Measurements from ENCODE around the gene NKX2-1.

Gene NKX2-1

DNA sequence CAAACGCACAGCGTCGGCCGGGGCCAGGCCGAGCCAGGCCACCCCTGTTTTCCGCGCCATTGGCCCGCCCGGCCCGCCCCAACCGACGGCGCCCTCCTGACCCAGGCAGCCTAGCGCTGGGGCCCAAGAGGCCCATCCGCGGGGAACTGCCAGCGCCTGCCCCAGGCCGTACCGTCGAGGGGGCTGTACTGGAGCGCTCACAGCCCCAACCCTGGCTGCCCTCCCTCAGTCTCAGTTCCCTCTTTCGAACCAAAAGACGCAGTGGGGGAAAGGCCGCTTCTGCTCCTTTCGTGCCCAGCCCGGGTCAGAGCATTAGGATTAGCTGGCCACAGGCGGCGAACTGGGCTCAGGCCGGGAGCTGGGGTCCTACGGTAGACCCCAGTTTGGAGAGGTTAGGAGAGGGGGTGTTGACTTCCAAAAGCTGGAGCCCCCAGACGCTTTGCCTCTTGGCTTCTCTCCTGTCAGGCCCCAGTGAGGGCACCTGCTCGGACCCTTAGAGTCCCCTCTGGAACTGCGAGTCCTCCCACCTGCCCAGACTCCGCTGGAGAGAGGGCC is 1.9 kb downstream of the NKX2-1 start:
- FAIRE-seq (no peak), DNase-seq (ENCODE audit: insufficient read length, low spot score) (no peak)

DNA sequence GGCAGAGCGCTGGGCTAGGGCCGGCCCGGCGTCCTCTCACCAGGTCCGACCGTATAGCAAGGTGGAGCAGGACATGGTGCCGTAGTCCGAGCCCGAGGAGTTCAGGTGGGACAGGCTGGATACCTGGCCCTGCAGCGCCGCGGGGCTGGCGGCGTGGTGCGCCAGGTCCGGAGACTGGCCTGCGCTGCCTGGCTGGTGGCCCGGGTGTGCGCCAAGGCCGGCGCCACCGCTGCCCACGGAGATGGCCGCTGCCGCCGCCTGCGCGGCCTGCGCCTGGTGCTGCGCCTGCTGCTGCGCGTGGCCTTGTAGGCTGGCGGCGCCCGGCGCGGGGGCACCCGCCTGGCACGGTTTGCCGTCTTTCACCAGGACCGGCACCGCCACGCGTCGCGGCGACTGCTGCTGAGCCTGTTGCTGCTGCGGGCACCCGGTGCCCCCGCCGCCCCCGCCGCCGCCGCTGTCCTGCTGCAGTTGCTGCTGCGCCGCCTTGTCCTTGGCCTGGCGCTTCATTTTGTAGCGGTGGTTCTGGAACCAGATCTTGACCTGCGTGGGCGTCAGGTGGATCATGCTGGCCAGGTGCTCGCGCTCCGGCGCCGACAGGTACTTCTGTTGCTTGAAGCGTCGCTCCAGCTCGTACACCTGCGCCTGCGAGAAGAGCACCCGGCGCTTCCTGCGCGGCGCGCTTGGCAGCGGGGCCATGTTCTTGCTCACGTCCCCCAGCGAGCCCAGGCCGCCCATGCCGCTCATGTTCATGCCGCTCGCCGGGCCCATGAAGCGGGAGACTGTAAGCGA is 2.6 kb downstream of the NKX2-1 start:
- FAIRE-seq (no peak), DNase-seq (ENCODE audit: insufficient read length, low spot score) (no peak)

GRCh38 chr14:36516719-36517241 is 3.3 kb downstream of the NKX2-1 start:
- DNase-seq (ENCODE audit: insufficient read length, low spot score) (no peak), FAIRE-seq (no peak)

DNA sequence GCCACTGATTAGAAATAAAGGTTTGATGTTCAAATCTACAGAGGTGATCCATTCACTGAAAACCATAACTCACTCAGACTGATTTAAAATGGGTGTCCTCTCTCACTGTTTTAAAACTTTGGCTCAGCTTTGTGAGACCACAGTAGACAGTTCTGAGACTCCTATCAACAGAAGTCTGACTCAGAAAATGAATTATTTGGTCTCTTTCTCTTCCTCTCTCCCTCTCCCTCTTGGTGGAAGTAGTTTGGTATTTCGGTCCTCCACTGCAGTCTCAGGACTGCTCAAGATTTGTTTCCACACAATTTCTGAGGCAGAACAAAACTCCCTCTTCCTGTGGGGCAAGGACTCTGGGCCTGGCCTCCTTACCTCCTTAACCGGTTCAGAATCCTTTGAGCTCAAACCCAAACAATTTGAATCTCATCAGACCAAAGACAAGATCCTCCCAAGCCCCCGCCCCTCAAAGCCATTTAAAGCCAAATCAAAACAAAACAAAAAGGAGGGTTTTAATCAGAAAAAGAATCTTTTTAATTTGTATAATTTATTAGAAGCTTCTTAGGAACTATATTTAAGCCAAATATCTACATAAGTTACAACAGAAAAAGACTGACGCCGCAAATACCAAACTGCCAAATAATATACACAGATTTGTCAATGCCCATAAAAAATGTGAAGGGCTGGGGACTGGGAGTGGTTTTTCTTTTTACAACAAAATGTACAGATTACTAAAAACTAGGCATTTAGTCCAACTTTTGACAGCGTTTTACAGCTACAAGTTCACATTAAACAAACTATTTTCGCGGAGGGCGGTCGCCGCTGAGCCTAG is 3.9 kb downstream of the NKX2-1 start:
- DNase-seq (ENCODE audit: insufficient read length, low spot score) (no peak), FAIRE-seq (no peak)

DNA sequence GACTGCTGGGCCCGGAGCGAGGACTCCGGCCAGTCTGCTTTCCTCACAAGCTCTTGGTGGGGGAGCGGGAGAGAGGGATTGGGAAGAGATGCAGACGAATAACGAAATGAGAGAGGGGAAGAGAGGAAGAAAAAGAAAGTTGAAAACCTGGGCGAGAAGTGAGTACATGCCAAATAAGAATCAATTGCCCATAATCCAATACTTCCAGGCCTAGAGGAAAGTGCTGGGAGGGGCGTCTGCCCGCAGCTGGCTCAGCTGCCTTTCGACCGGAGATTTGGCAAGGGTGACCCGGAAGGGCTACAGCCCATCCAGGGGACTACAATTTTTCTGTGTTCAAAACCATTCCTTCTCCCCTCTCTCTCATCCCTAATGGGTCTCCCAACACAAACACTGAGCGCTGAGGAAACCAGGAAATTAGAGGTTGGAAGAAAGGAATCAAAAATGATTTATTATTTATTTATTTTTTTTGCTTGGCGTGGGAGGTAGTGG is 4.9 kb downstream of the NKX2-1 start:
- no peak for DNase-seq (ENCODE audit: insufficient read length, low spot score)
- no peak for FAIRE-seq

GRCh38 chr14:36514278-36515104 is 5.5 kb downstream of the NKX2-1 start:
- FAIRE-seq: no peak
- no peak for DNase-seq (ENCODE audit: insufficient read length, low spot score)

- FAIRE-seq (no peak), DNase-seq (ENCODE audit: insufficient read length, low spot score) (no peak)
Measured at GRCh38 chr14:36513451-36514277, 6.4 kb downstream of the NKX2-1 start.

GRCh38 chr14:36513012-36513420 is 7.0 kb downstream of the NKX2-1 start:
- FAIRE-seq (no peak), DNase-seq (ENCODE audit: insufficient read length, low spot score) (no peak)

DNA sequence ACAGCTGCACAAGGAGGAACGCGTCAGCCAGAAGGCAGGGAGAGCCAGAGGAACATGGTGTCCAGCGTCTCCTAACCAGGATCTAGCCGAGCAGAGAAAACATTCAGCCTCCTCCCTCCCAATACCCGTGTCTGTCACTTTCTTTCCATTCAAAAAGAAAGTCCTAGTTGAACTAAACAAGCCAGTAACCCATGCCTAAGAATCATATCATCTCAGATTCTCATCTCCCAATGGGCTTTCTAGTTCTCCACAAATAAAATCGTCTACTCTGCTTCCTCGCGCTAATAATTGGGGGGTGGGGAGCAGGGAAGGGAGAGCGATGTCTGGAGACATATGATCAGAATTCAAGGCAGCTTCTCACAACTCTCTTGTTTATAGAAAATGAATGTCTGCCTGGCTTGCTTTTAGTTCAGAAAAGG is 7.4 kb downstream of the NKX2-1 start:
- DNase-seq (ENCODE audit: insufficient read length, low spot score): no peak
- FAIRE-seq: no peak

DNA sequence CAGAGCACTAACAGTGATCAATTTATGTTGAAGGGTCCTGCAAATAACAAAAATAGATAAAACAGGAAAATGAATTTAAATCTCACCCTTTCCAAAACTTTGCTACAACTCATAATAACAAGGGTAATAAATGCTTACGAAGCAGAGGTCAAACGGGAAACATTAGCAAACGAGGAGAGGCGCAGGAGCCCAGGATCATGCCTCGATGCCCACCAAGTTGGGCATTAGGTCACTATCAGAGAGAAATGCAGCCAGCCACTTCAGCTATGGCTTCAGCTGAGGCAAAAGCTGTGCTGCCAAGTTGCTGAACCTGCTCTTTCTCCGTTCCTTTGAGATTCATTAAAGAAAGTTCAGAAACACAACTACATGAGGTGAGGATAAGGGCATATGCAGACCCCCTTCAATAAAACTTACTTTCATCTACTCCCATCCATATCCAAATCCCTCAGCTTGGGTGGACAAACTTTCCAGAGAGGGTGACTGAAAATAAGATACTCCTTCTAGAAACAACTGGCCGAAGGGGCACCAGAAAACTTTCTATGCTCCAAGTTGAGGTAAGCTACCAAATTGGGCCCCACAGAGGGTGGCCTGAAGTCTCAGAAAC is 7.9 kb downstream of the NKX2-1 start:
- FAIRE-seq (no peak), DNase-seq (ENCODE audit: insufficient read length, low spot score) (no peak)

DNA sequence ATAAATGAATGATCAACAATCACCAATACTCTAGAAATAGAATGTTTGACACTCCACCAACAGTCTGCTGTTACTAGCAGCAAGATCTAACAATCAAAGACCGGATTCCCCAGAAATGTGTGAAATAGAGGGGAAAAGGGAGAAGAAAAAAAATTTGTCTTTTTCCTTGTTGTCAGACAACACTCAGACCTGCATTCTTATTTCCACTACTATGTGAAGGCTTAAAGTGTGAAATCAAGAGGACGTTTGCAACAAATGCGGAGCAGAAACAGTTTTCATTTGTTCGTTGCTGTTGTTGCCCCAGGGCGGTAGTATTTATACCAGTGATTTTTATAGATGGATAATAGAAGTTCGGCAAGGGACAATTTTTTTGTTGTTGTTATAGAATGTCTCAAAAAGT is 9.2 kb downstream of the NKX2-1 start:
- DNase-seq (ENCODE audit: insufficient read length, low spot score) (no peak), FAIRE-seq (no peak)

GRCh38 chr14:36510078-36510799 is 9.8 kb downstream of the NKX2-1 start:
- FAIRE-seq (no peak), DNase-seq (ENCODE audit: insufficient read length, low spot score) (no peak)

- no peak for DNase-seq (ENCODE audit: insufficient read length, low spot score)
- FAIRE-seq: no peak
Measured at GRCh38 chr14:36509069-36509917, 10.7 kb downstream of the NKX2-1 start.

- FAIRE-seq (no peak), DNase-seq (ENCODE audit: insufficient read length, low spot score) (no peak)
Measured at GRCh38 chr14:36508418-36509068, 11.5 kb downstream of the NKX2-1 start.

DNA sequence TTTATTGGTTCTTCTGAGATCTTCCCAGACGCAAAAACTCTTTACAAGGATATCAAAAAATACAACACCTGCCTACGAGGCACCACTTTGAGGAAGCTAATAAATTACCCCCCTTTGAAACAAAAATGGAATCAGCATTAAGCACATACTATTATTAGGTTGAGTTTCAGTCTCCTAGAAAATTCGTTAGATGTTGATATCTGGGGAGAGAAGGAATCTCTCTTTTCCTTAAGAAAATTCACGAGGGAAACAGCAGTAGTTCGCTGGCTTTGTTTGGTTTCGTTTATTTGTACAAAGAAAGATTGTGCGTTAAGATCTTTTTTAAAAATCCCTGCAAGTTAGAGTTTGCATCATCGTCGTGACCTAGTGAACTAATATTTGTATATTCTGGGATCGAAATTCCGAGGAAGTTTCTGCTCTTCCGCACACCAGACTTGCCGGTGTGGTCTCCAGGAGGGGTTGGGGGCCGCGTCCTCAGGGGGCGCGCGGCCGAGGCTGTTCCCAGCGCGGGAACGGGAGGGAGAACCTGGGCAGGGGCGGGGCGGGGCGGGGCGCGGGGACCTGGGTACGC is 12.1 kb downstream of the NKX2-1 start:
- DNase-seq (ENCODE audit: insufficient read length, low spot score): no peak
- no peak for FAIRE-seq

DNA sequence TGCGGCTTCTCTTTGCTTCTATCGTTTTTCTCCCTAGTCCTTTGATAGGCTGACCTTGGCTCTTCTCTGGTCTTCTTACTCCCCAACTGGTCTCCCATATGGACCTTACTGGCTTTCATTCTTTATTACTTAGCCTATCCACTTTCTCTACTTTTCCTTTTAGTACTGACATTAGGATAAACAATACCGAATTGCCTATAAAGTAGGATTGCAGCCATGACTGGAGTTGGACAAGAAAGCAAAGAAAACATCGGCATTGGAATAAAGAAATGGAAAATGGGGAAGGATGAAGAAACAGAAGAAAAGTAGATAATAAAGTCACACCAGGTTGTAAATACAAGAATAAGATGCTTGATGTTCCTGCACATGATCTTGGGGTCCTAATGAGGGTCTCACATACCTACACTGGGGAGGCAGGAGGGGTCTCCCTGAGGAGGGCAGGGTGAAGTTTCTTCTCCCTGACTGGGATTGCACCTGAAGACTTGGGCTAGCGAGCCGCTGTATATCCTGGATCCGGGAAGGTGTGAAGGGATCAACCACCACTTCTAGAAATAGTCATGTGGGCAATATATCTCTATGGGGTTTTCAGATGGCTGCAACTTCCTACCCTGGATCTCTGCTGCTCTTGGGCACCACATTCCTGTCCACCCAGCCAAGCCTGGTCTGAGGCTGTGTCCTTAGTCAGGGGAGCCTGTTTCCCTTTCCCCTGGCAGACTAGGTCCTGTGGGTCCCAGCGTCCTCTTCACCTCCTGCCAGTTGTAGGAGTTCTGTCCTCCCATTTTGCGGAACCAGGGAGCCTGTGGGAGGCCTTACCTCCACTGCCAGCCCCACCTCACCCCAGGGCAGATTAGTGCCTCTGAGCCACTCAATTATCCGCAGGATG is 13.1 kb downstream of the NKX2-1 start:
- no peak for FAIRE-seq
- DNase-seq (ENCODE audit: insufficient read length, low spot score): no peak

All from HTR-8/SVneo (cell line).